Measurements from ENCODE around the gene ARHGAP19. TPM values are rescaled to one million over a fixed set of nuclear protein-coding genes. Genes with fewer than 3 reads are reported as not detected.

The ARHGAP19 gene
- total RNA-seq, 1 experiment from 2014 or later, result 33.2 TPM

DNA sequence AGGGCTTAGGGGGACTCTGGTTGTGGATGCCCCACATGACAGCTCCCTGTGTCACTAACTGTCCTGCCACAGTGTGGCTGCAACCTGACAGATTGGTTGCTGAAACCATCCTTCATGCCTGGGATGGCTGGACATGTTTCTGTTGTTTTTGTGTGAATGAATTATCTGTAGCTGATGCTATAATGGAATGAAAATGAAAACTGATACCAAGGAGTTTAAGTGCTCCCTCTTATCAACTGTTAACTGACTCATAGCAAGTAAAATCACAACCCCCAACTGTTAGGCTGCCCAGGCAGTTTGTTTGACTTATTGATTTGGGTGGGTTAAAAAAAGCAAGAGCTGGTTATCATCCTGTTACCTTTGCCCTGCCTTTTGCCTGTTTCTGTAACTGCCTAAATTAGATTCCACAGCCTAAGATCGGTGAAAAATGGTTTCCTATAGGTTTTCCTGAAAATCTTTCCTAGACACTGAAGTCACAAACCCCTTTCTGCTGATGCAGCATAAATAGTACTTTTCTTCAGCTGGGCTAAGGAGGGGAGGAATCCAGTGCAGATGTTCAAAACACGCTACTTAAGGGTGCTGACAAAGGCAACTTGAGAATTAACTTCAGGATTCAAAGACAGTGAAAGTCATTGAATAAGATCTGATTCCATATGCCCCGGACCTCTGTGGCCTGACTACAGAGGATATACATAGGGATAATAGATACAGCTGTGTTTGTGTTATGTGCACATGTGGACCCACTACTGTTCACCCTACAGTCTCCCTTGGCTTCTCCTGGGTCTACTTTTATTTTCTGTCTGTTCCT is 36.4 kb upstream of the ARHGAP19 start:
- no CpG with 5 or more reads among the region's 3 CpGs for whole genome bisulfite sequencing (ENCODE audit: extremely low coverage, insufficient read length, low lambda C conversion rate)
- no peak overlapping the region for H3K23ac ChIP-seq (ENCODE audit: insufficient read length, low read depth, low read length)
- H3K9me3 Mint-ChIP-seq, result peaks cover 2 to 3% of the 10 kb centered on the region in 2 experiments; a peak in 1 of 5 replicates
- H2BK15ac ChIP-seq (ENCODE audit: low read depth, low read length), result no peak overlapping the region
- no peak overlapping the region for H2BK20ac ChIP-seq (ENCODE audit: low read depth, low read length, poor library complexity, severe bottlenecking)
- no peaks in the 10 kb centered on the region for H4K20me1 ChIP-seq (ENCODE audit: control insufficient read depth, insufficient read depth, insufficient read length)
- no peak overlapping the region for H3K4ac ChIP-seq (ENCODE audit: low read depth, low read length)
- H3K79me2 ChIP-seq (ENCODE audit: insufficient read depth, low read length), result peaks cover 11% of the 10 kb centered on the region; the same call in 1 of the 2 replicates
- peak overlapping the region in 1 of 3 experiments; percentile 3; a peak in 1 of 7 replicates for H3K27ac Mint-ChIP-seq
- no peaks in the 10 kb centered on the region for H3K9me3 ChIP-seq (ENCODE audit: control insufficient read depth, low read depth, low read length)
- H2AFZ ChIP-seq (ENCODE audit: low read length), result no peak overlapping the region
- H3K23me2 ChIP-seq (ENCODE audit: insufficient read length, low read depth, low read length, poor library complexity, severe bottlenecking), result peaks cover 17% of the 10 kb centered on the region
- H3K9ac ChIP-seq (ENCODE audit: extremely low read depth, insufficient read length, low read length), result no peak overlapping the region
- no peak overlapping the region for H3K56ac ChIP-seq (ENCODE audit: insufficient read length, low read depth, low read length)
- H3K4me1 ChIP-seq (ENCODE audit: insufficient read depth, low read length), result peaks cover 12% of the 10 kb centered on the region
- no peak overlapping the region for H4K8ac ChIP-seq (replicated peaks; ENCODE audit: insufficient read length, low read depth, low read length)
- H3K79me1 ChIP-seq (ENCODE audit: insufficient read depth, low read depth, low read length, poor library complexity, severe bottlenecking), result peaks cover 4% of the 10 kb centered on the region
- H3K18ac ChIP-seq (ENCODE audit: insufficient read length, low read depth, low read length), result no peak overlapping the region
- no peak overlapping the region for H3K14ac ChIP-seq (ENCODE audit: insufficient read depth, low read length)
- no peak overlapping the region for H4K5ac ChIP-seq (ENCODE audit: insufficient read length, low read depth, low read length)
- TF ChIP-seq, protein P1, sequence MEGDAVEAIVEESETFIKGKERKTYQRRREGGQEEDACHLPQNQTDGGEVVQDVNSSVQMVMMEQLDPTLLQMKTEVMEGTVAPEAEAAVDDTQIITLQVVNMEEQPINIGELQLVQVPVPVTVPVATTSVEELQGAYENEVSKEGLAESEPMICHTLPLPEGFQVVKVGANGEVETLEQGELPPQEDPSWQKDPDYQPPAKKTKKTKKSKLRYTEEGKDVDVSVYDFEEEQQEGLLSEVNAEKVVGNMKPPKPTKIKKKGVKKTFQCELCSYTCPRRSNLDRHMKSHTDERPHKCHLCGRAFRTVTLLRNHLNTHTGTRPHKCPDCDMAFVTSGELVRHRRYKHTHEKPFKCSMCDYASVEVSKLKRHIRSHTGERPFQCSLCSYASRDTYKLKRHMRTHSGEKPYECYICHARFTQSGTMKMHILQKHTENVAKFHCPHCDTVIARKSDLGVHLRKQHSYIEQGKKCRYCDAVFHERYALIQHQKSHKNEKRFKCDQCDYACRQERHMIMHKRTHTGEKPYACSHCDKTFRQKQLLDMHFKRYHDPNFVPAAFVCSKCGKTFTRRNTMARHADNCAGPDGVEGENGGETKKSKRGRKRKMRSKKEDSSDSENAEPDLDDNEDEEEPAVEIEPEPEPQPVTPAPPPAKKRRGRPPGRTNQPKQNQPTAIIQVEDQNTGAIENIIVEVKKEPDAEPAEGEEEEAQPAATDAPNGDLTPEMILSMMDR (conservative IDR thresholded peaks at IDR 0.05), result no peak
- no peak overlapping the region for H2BK120ac ChIP-seq (ENCODE audit: low read depth, low read length, poor library complexity, severe bottlenecking)
- H2AK5ac ChIP-seq (ENCODE audit: insufficient read length, low read length), result no peak overlapping the region
- H3K36me3 Mint-ChIP-seq (ENCODE audit: insufficient read depth in 1 of 3, low read depth in 3 of 3), result peaks cover 17 to 61% (median 48%) of the 10 kb centered on the region in 3 experiments
- DNase-seq, result no peak
- H3K27me3 ChIP-seq (ENCODE audit: insufficient read depth, low read length), result no peaks in the 10 kb centered on the region
- no peaks in the 10 kb centered on the region; the same call in 1 of the 2 replicates for H3K27me3 Mint-ChIP-seq (ENCODE audit: low read depth)
- peaks cover 55 to 62% of the 10 kb centered on the region in 2 experiments for H3K4me1 Mint-ChIP-seq
- no peak overlapping the region for H3K4me2 ChIP-seq (ENCODE audit: insufficient read depth, insufficient read length, low read length)
- H2BK12ac ChIP-seq (ENCODE audit: insufficient read length, low read depth, low read length), result no peak overlapping the region
- no peak overlapping the region for H3K27ac ChIP-seq (ENCODE audit: insufficient read length, low read depth, low read length)
- no peak overlapping the region for H2BK5ac ChIP-seq (ENCODE audit: insufficient read length, low read length)
- no peak overlapping the region for H3T11ph ChIP-seq (ENCODE audit: low read length)
- H4K91ac ChIP-seq (ENCODE audit: insufficient read length, low read depth, low read length), result no peak overlapping the region
- no peak overlapping the region for H3K4me3 Mint-ChIP-seq
